GM12865 (cell line): Measurements from ENCODE around the gene SRPK2.

Source experiments
- DNase-seq: peaks from one replicate; pipeline ENCODE4 v3.0.0; 2010; ENCODE audit warnings: low read depth
- H3K4me3 ChIP-seq: 2 replicates; pipeline ENCODE4 v1.5.1; 2011; ENCODE audit warnings: mild to moderate bottlenecking, low read depth, low read length, control low read depth
- TF ChIP-seq, protein P1 (sequence below): IDR thresholded peaks from 2 replicates; pipeline ENCODE4 v1.5.1; 2011; ENCODE audit warnings: low read length, control low read depth, low read depth, inconsistent platforms; ENCODE audit not compliant: insufficient read depth; ENCODE audit errors: missing control alignments

The SRPK2 gene

DNA sequence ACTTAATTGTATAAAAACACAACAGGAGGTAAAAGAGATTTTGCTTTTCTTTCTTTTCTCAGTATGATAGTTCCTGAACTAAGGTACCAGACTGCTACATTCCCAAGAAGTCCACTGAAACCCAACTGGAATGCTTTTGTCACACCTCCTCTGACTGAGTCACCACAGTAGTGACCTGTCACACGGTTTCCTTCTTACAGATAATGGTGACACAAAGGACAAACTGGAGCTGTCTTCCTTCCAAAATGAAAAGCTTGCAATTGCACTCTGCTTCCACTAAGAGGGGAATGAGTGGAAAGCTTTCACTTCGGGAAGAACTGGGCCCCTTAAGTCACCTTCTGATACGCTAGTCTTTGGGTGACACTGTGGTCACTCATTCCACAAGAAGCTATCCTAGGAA, 252.5 kb downstream of the SRPK2 start:
- H3K4me3 ChIP-seq: no peak overlapping the region
- TF ChIP-seq, protein P1, sequence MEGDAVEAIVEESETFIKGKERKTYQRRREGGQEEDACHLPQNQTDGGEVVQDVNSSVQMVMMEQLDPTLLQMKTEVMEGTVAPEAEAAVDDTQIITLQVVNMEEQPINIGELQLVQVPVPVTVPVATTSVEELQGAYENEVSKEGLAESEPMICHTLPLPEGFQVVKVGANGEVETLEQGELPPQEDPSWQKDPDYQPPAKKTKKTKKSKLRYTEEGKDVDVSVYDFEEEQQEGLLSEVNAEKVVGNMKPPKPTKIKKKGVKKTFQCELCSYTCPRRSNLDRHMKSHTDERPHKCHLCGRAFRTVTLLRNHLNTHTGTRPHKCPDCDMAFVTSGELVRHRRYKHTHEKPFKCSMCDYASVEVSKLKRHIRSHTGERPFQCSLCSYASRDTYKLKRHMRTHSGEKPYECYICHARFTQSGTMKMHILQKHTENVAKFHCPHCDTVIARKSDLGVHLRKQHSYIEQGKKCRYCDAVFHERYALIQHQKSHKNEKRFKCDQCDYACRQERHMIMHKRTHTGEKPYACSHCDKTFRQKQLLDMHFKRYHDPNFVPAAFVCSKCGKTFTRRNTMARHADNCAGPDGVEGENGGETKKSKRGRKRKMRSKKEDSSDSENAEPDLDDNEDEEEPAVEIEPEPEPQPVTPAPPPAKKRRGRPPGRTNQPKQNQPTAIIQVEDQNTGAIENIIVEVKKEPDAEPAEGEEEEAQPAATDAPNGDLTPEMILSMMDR: no peak
- no peak for DNase-seq

- no peak for DNase-seq
- H3K4me3 ChIP-seq: no peak overlapping the region
- TF ChIP-seq, protein P1: no peak
Observed at GRCh38 chr7:105133986-105134655, 254.6 kb downstream of the SRPK2 start.

DNA sequence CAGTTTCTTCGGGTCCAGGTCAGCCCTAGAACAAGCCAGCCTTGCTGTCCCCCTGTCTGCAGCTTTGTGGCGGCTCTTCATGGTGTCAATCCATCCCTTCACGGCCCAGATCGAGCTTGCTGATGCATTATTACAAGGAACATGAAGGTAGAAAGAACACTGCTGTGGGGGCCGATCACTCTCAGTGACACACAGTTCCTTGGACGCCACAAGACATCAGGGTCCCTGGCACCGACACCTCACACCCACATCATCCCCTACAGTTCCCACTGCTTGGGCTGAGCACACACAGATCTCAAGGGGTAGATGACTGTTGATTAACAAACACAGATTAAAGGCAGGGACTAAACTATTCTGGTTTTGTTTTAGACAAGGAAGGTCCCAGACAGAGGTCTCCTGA, 255.4 kb downstream of the SRPK2 start:
- TF ChIP-seq, protein P1: no peak
- no peak for DNase-seq
- no peak overlapping the region for H3K4me3 ChIP-seq

DNA sequence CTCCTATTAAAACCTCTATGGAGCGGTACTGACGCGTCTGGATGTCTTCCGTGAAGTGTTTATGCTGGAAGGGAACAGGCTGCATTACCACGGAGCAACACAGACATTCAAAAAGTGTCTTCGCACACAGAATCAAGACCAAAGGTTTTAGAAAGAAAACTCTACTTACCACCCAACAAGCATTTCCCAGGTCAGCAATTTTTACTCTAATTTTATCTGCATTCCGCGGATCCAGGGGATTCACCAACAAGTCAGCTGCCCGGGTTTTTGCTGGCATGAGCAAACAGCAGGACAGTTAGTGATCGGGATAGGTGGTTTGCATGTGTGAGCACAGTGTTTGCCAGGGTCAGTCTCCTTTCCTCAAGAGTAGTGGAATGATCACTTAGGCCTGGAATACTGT, 255.9 kb downstream of the SRPK2 start:
- TF ChIP-seq, protein P1: no peak
- DNase-seq: no peak
- no peak overlapping the region for H3K4me3 ChIP-seq

DNA sequence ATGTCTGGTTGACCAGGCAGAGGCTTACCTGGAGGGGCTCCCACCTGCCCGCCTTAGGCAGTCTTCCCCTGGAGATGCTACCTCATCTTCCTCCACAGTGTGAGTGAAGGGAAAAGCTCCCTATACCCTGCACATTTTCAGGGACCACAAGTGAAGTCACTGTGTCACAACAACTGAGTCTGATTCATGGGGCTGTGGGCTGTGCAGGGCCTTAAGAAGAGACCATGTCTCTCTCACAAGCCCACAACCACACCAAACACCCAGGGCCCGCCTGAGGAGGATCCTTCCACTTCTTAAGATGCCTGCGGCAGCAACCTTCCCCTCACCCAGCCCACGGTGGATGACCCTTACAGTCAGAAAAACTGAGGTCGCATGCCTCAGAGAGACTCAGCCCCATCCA, 256.4 kb downstream of the SRPK2 start:
- DNase-seq: no peak
- H3K4me3 ChIP-seq: no peak overlapping the region
- TF ChIP-seq, protein P1: no peak

GRCh38 chr7:105131890-105132289, 256.8 kb downstream of the SRPK2 start:
- TF ChIP-seq, protein P1: no peak
- no peak overlapping the region for H3K4me3 ChIP-seq
- DNase-seq: no peak
